T follicular helper cell (primary cell): ENCODE data around the gene MORN1.
"Not testable (repeated sequence)": the region's sequence is repeated elsewhere in the genome, so short reads cannot be mapped to it uniquely, and the experiment has no call there.

Experiments
- DNase-seq: peaks from one replicate; pipeline ENCODE4 v3.0.0-alpha.2; 2020; ENCODE audit warnings: low read depth

MORN1 gene

GRCh38 chr1:2339206-2340085 lies 51.9 kb downstream of the MORN1 start:
- DNase-seq: no peak

- no peak for DNase-seq
Measured at GRCh38 chr1:2337501-2337900, 53.9 kb downstream of the MORN1 start.

GRCh38 chr1:2337081-2337480 lies 54.3 kb downstream of the MORN1 start:
- DNase-seq: no peak

- no peak for DNase-seq
Measured at GRCh38 chr1:2336499-2336898, 54.9 kb downstream of the MORN1 start.

- DNase-seq: no peak
Measured at GRCh38 chr1:2335721-2336455, 55.5 kb downstream of the MORN1 start.

GRCh38 chr1:2334883-2335534 lies 56.3 kb downstream of the MORN1 start:
- DNase-seq: no peak

GRCh38 chr1:2334366-2334765 lies 57.0 kb downstream of the MORN1 start:
- DNase-seq: no peak

GRCh38 chr1:2331580-2331979 lies 59.8 kb downstream of the MORN1 start:
- DNase-seq: not testable (repeated sequence)

- DNase-seq: no peak
Measured at GRCh38 chr1:2331200-2331544, 60.2 kb downstream of the MORN1 start.

GRCh38 chr1:2330519-2331199 lies 60.7 kb downstream of the MORN1 start:
- DNase-seq: no peak

GRCh38 chr1:2330035-2330434 lies 61.3 kb downstream of the MORN1 start:
- DNase-seq: no peak

- DNase-seq: no peak
Measured at GRCh38 chr1:2328676-2329455, 62.5 kb downstream of the MORN1 start.

GRCh38 chr1:2327841-2328240 lies 63.5 kb downstream of the MORN1 start:
- no peak for DNase-seq

GRCh38 chr1:2327162-2327561 lies 64.2 kb downstream of the MORN1 start:
- not testable (repeated sequence) for DNase-seq

GRCh38 chr1:2326524-2326923 lies 64.8 kb downstream of the MORN1 start:
- DNase-seq: no peak

- no peak for DNase-seq
Measured at GRCh38 chr1:2324553-2325366, 66.6 kb downstream of the MORN1 start.

- no peak for DNase-seq
Measured at GRCh38 chr1:2323451-2323974, 67.8 kb downstream of the MORN1 start.

GRCh38 chr1:2322581-2323211 lies 68.7 kb downstream of the MORN1 start:
- no peak for DNase-seq

GRCh38 chr1:2322065-2322571 lies 69.2 kb downstream of the MORN1 start:
- no peak for DNase-seq
